Measurements from ENCODE around the gene CDK14. TPM values are rescaled to one million over a fixed set of nuclear protein-coding genes. Genes with fewer than 3 reads are reported as not detected.

Gene CDK14
- total RNA-seq, 5 donors from 2014 or later (not counting 1 experiment from before 2014, with no cell fraction given): 0.86 to 6.6 (median 1.6) TPM

- 91% methylated on average over 3 of the region's 6 CpGs for WGBS (ENCODE audit: insufficient coverage)
- Histone ChIP-seq H3K27me3 (replicated peaks in 1 of 2; ENCODE audit: control insufficient read depth in 2 of 2, extremely low read depth in 1 of 2, insufficient read depth in 2 of 2, low read length in 1 of 2) (no peaks in the 10 kb centered on the region), H3K27ac (ENCODE audit: low read length) (no peak overlapping the region), H3K9me3 (no peaks in the 10 kb centered on the region), H3K36me3 (ENCODE audit: control insufficient read depth in 2 of 2, extremely low read depth in 1 of 2, insufficient read depth in 1 of 2, low read length in 1 of 2) (no peaks in the 10 kb centered on the region), H3K4me1 (ENCODE audit: control insufficient read depth in 1 of 2, extremely low read depth in 1 of 2, insufficient read depth in 2 of 2, low read length in 2 of 2) (no peaks in the 10 kb centered on the region), H3K4me3 (ENCODE audit: control insufficient read depth in 1 of 2, extremely low read depth in 1 of 2, low read length in 1 of 2) (no peak overlapping the region)
- Mint-ChIP-seq H3K36me3 (no peaks in the 10 kb centered on the region), H3K27me3 (no peaks in the 10 kb centered on the region), H3K9me3 (no peaks in the 10 kb centered on the region), H3K4me3 (no peak overlapping the region), H3K27ac (no peak overlapping the region), H3K4me1 (no peaks in the 10 kb centered on the region)
- ChIA-PET CTCF (no interaction called here), POLR2A (no interaction called here)
- no peak for ATAC-seq (replicated peaks in 1 of 4)
- no peak for DNase-seq
These were observed 448.0 kb downstream of the CDK14 start for GRCh38 chr7:91043924-91044645.

- no peaks in the 10 kb centered on the region for H3K9me3 Mint-ChIP-seq
- Histone ChIP-seq H3K36me3 (ENCODE audit: control insufficient read depth in 2 of 2, extremely low read depth in 1 of 2, insufficient read depth in 1 of 2, low read length in 1 of 2) (no peaks in the 10 kb centered on the region), H3K9me3 (no peaks in the 10 kb centered on the region), H3K4me3 (ENCODE audit: control insufficient read depth in 1 of 2, extremely low read depth in 1 of 2, low read length in 1 of 2) (no peak overlapping the region), H3K4me1 (ENCODE audit: control insufficient read depth in 1 of 2, extremely low read depth in 1 of 2, insufficient read depth in 2 of 2, low read length in 2 of 2) (no peaks in the 10 kb centered on the region), H3K27me3 (replicated peaks in 1 of 2; ENCODE audit: control insufficient read depth in 2 of 2, extremely low read depth in 1 of 2, insufficient read depth in 2 of 2, low read length in 1 of 2) (no peaks in the 10 kb centered on the region), H3K27ac (ENCODE audit: low read length) (no peak overlapping the region)
- DNase-seq (no peak), ATAC-seq (replicated peaks in 1 of 4) (no peak)
- no CpG with 5 or more reads among the region's 1 CpG for WGBS (ENCODE audit: insufficient coverage)
- ChIA-PET CTCF (no interaction called here), POLR2A (no interaction called here)
- no peak overlapping the region for H3K4me3 Mint-ChIP-seq
- H3K27me3 Mint-ChIP-seq: no peaks in the 10 kb centered on the region
- peaks cover 2 to 6% (median 2%) of the 10 kb centered on the region in 3 donors for H3K4me1 Mint-ChIP-seq
- no peak overlapping the region for H3K27ac Mint-ChIP-seq
- H3K36me3 Mint-ChIP-seq: no peaks in the 10 kb centered on the region
These were observed 449.5 kb downstream of the CDK14 start for GRCh38 chr7:91045606-91046005.

- DNase-seq (no peak), ATAC-seq (replicated peaks in 1 of 4) (no peak)
- Histone ChIP-seq H3K27ac (ENCODE audit: low read length) (no peak overlapping the region), H3K27me3 (replicated peaks in 1 of 2; ENCODE audit: control insufficient read depth in 2 of 2, extremely low read depth in 1 of 2, insufficient read depth in 2 of 2, low read length in 1 of 2) (no peaks in the 10 kb centered on the region), H3K4me1 (ENCODE audit: control insufficient read depth in 1 of 2, extremely low read depth in 1 of 2, insufficient read depth in 2 of 2, low read length in 2 of 2) (no peaks in the 10 kb centered on the region), H3K36me3 (ENCODE audit: control insufficient read depth in 2 of 2, extremely low read depth in 1 of 2, insufficient read depth in 1 of 2, low read length in 1 of 2) (no peaks in the 10 kb centered on the region), H3K4me3 (ENCODE audit: control insufficient read depth in 1 of 2, extremely low read depth in 1 of 2, low read length in 1 of 2) (no peak overlapping the region), H3K9me3 (no peaks in the 10 kb centered on the region)
- peaks cover 7 to 13% (median 11%) of the 10 kb centered on the region in 3 donors for H3K4me1 Mint-ChIP-seq
- ChIA-PET POLR2A (no interaction called here), CTCF (no interaction called here)
- H3K4me3 Mint-ChIP-seq: no peak overlapping the region
- no peaks in the 10 kb centered on the region for H3K9me3 Mint-ChIP-seq
- no peak overlapping the region for H3K27ac Mint-ChIP-seq
- no peaks in the 10 kb centered on the region for H3K36me3 Mint-ChIP-seq
- WGBS (ENCODE audit: insufficient coverage): no CpG with 5 or more reads among the region's 2 CpGs
- H3K27me3 Mint-ChIP-seq: no peaks in the 10 kb centered on the region
These were observed 450.4 kb downstream of the CDK14 start for GRCh38 chr7:91046322-91047089.

GRCh38 chr7:91047636-91048035 is 451.5 kb downstream of the CDK14 start:
- Histone ChIP-seq H3K27me3 (replicated peaks in 1 of 2; ENCODE audit: control insufficient read depth in 2 of 2, extremely low read depth in 1 of 2, insufficient read depth in 2 of 2, low read length in 1 of 2) (no peaks in the 10 kb centered on the region), H3K36me3 (ENCODE audit: control insufficient read depth in 2 of 2, extremely low read depth in 1 of 2, insufficient read depth in 1 of 2, low read length in 1 of 2) (no peaks in the 10 kb centered on the region), H3K9me3 (no peaks in the 10 kb centered on the region), H3K27ac (ENCODE audit: low read length) (no peak overlapping the region), H3K4me1 (ENCODE audit: control insufficient read depth in 1 of 2, extremely low read depth in 1 of 2, insufficient read depth in 2 of 2, low read length in 2 of 2) (no peaks in the 10 kb centered on the region), H3K4me3 (ENCODE audit: control insufficient read depth in 1 of 2, extremely low read depth in 1 of 2, low read length in 1 of 2) (no peak overlapping the region)
- no peak overlapping the region for H3K4me3 Mint-ChIP-seq
- POLR2A ChIA-PET: no interaction called here
- no peak for ATAC-seq (replicated peaks in 1 of 4)
- H3K27me3 Mint-ChIP-seq: no peaks in the 10 kb centered on the region
- CTCF ChIA-PET: interaction anchor here in 1 of 2 donors (0.7 kb wide), 1 partner anchor 36 kb away, joined by 3 read pairs; no protein-coding TSS in a partner anchor
- H3K27ac Mint-ChIP-seq: no peak overlapping the region
- WGBS (ENCODE audit: insufficient coverage): no CpG with 5 or more reads among the region's 2 CpGs
- no peaks in the 10 kb centered on the region for H3K9me3 Mint-ChIP-seq
- no peak for DNase-seq
- H3K4me1 Mint-ChIP-seq: peaks cover 7 to 16% (median 13%) of the 10 kb centered on the region in 3 donors
- H3K36me3 Mint-ChIP-seq: no peaks in the 10 kb centered on the region

GRCh38 chr7:91050677-91051076 is 454.6 kb downstream of the CDK14 start:
- CTCF ChIA-PET: no interaction called here
- peaks cover 7 to 16% (median 13%) of the 10 kb centered on the region in 3 donors for H3K4me1 Mint-ChIP-seq

GRCh38 chr7:91051966-91052365 is 455.8 kb downstream of the CDK14 start:
- no peaks in the 10 kb centered on the region for H3K36me3 Mint-ChIP-seq
- ChIA-PET CTCF (no interaction called here), POLR2A (no interaction called here)
- no peaks in the 10 kb centered on the region for H3K27me3 Mint-ChIP-seq
- ATAC-seq (replicated peaks in 1 of 4) (no peak), DNase-seq (no peak)
- H3K4me3 Mint-ChIP-seq: no peak overlapping the region
- peaks cover 0 to 2% (median 0%) of the 10 kb centered on the region in 3 donors for H3K9me3 Mint-ChIP-seq
- H3K27ac Mint-ChIP-seq: no peak overlapping the region
- Histone ChIP-seq H3K27ac (ENCODE audit: low read length) (no peak overlapping the region), H3K4me3 (ENCODE audit: control insufficient read depth in 1 of 2, extremely low read depth in 1 of 2, low read length in 1 of 2) (no peak overlapping the region), H3K27me3 (replicated peaks in 1 of 2; ENCODE audit: control insufficient read depth in 2 of 2, extremely low read depth in 1 of 2, insufficient read depth in 2 of 2, low read length in 1 of 2) (no peaks in the 10 kb centered on the region), H3K9me3 (no peaks in the 10 kb centered on the region), H3K36me3 (ENCODE audit: control insufficient read depth in 2 of 2, extremely low read depth in 1 of 2, insufficient read depth in 1 of 2, low read length in 1 of 2) (no peaks in the 10 kb centered on the region), H3K4me1 (ENCODE audit: control insufficient read depth in 1 of 2, extremely low read depth in 1 of 2, insufficient read depth in 2 of 2, low read length in 2 of 2) (no peaks in the 10 kb centered on the region)
- peaks cover 7 to 16% (median 13%) of the 10 kb centered on the region in 3 donors for H3K4me1 Mint-ChIP-seq
- 93% methylated on average over 3 of the region's 3 CpGs for WGBS (ENCODE audit: insufficient coverage)

More at GRCh38 chr7:91050677-91051076, 454.6 kb downstream of the CDK14 start:
- no CpG with 5 or more reads among the region's 2 CpGs for WGBS (ENCODE audit: insufficient coverage)
- Histone ChIP-seq H3K36me3 (ENCODE audit: control insufficient read depth in 2 of 2, extremely low read depth in 1 of 2, insufficient read depth in 1 of 2, low read length in 1 of 2) (no peaks in the 10 kb centered on the region), H3K27ac (ENCODE audit: low read length) (no peak overlapping the region), H3K4me1 (ENCODE audit: control insufficient read depth in 1 of 2, extremely low read depth in 1 of 2, insufficient read depth in 2 of 2, low read length in 2 of 2) (no peaks in the 10 kb centered on the region), H3K27me3 (replicated peaks in 1 of 2; ENCODE audit: control insufficient read depth in 2 of 2, extremely low read depth in 1 of 2, insufficient read depth in 2 of 2, low read length in 1 of 2) (no peaks in the 10 kb centered on the region), H3K4me3 (ENCODE audit: control insufficient read depth in 1 of 2, extremely low read depth in 1 of 2, low read length in 1 of 2) (no peak overlapping the region), H3K9me3 (no peaks in the 10 kb centered on the region)
- DNase-seq: peak in 1 of 35 experiments; percentile 10
- Mint-ChIP-seq H3K9me3 (no peaks in the 10 kb centered on the region), H3K27ac (peak overlapping the region; percentile 58 to 71), H3K36me3 (no peaks in the 10 kb centered on the region), H3K27me3 (no peaks in the 10 kb centered on the region), H3K4me3 (peak overlapping the region; percentile 53 to 70 (median 58))
- POLR2A ChIA-PET: no interaction called here
- ATAC-seq (replicated peaks in 1 of 4): peak in 1 of 4 experiments; percentile 77
